ENCODE results near the gene RPSA.
"Not testable (repeated sequence)": the region's sequence is repeated elsewhere in the genome, so short reads cannot be mapped to it uniquely, and the experiment has no call there.

The RPSA gene

DNA sequence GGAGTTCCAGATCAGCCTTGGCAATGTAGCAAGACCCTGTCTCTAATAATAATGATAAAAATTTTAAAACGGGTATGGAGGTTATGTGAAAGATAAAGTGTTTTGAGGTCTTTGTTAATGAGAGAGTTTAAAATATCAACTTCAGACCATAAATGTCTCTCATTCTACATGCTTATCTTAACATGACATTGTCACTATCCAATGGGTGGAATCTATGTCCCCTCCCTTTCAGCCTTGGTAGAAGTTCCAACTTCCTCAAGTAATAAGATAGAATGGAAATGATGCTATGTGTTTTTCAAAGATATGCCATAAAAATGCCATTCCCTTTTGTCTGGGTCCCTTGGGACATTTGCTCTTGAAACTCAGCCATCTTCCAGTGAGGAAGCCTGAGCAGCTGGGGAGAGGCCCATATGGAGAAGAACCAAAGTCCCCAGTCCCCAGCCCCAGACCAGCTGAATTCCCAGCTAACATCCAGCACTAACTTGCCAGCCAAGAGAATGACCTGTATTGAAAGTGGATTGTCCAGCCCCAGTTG lies 17.0 kb downstream of the RPSA start:
- no peak for FAIRE-seq

DNA sequence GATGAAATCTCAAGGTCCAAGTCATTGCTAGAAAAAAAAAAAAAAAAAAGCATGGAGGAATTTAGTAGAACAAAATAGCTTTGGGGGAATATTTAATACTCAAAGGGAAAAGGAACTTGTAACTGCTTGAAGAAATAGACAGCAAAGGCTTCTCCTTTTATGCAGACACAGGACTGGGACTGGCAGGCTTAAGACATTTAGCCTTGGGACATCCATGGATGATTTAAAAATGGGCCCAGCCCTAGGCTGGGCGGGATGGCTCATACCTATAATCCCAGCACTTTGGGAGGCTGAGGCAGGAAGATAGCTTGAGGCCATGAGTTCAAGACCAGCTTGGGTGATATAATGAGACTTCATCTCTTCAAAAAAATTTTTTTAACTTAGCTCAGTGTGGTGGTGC lies 19.8 kb downstream of the RPSA start:
- FAIRE-seq, result no peak

GRCh38 chr3:39427506-39427905 lies 21.0 kb downstream of the RPSA start:
- FAIRE-seq, result no peak

DNA sequence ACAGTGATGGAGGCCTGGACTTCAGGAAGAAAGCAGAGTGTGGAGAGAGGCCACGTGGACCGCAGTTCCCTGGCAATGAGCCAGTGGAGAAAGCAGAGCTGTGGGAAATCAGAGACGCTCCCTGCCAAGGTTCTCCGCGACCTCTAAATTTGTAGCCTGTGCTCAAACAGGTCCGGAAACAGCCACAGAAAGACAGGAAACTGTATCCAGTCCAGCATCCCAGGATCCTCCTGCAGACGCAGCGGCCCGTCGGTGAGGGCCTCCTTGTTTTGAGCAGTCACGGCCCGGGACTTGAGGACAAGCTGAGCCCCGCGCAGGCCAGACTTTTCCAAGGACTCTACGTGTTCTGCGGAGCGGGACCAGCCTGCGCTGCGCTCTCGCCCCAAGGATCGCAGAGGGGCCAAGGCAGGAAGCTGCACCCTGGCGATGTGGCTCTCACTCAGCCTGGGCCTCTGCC lies 22.3 kb downstream of the RPSA start:
- no peak for FAIRE-seq

DNA sequence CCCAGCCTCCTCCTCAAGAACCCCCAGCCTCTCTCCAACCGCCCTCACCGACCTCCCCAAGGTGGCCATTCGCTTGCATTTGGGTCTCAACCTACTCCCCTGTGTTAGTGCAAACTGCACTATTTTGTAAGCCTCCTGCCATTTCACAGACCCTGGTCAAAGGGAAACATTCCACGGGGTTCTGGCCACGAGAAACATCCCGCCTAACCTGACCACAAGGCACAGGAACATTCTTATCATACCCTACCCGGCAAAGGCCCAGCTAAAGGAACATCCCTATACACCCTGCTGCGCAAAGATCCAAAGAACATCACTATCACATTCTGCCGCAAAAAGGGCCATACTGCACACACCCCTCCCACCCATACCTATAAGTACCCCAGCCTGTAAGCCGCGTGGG lies 22.9 kb downstream of the RPSA start:
- no peak for FAIRE-seq

GRCh38 chr3:39432342-39432741 lies 25.8 kb downstream of the RPSA start:
- FAIRE-seq, result no peak

DNA sequence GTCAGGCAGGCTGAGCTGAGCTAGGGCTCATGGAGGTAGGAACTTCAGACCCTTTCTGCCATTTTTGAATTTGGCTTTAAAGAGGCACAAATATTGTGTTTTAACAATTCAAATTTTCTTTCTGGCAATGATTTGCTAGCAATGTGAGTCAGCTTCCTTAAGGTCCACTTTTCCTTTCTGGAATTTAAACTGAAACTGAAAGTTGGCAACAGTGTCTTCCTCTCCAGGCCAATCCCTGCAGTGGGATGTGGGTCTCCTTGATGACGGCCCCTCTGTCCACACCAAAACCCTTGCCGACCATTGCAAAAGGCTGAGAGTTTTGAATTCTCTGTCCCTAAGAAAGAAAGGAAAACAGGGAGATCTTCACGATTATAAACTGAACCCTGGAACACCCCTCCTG lies 27.1 kb downstream of the RPSA start:
- FAIRE-seq, result no peak

GRCh38 chr3:39434574-39434973 lies 28.1 kb downstream of the RPSA start:
- FAIRE-seq, result no peak

- FAIRE-seq, result no peak
Measured at GRCh38 chr3:39435006-39435748, 28.7 kb downstream of the RPSA start.

- FAIRE-seq, result no peak
Measured at GRCh38 chr3:39438880-39439279, 32.4 kb downstream of the RPSA start.

DNA sequence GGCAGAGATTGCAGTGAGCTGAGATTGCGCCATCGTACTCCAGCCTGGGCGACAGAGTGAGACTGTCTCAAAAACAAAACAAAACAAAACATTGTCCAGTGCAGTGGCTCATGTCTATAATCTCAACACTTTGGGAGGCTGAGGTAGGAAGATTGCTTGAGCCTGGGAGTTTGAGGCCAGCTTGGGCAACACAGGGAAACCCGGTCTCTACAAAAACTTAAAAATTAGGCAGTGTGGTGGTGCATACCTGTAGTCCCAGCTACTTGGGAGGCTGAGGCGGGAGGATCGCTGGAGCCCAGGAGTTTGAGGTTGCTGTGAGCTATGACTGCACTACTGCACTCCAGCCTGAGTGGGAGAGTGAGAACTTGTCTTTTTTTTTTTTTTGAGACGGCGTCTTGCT lies 33.8 kb downstream of the RPSA start:
- FAIRE-seq, result no peak

DNA sequence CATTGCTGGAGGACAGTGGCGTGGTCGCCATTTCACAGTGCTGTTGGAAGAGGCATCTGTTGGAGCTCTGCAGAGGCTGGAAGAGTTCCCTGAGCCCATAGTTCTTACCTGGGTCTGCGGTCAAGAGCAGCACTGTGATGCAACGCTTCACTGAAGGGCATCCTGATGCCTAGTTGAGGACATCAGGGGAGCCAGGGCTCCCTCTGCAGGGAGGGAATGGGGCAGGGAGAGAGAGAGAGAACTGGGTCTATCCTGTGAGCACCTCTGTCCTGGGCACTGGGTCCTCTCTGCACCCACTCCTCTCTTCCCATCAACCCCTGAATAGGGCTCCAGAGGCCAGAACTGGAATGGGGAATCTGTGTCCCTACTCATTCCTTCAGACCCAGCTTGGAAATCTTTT lies 37.0 kb downstream of the RPSA start:
- FAIRE-seq, result no peak

GRCh38 chr3:39445927-39446326 lies 39.4 kb downstream of the RPSA start:
- no peak for FAIRE-seq

DNA sequence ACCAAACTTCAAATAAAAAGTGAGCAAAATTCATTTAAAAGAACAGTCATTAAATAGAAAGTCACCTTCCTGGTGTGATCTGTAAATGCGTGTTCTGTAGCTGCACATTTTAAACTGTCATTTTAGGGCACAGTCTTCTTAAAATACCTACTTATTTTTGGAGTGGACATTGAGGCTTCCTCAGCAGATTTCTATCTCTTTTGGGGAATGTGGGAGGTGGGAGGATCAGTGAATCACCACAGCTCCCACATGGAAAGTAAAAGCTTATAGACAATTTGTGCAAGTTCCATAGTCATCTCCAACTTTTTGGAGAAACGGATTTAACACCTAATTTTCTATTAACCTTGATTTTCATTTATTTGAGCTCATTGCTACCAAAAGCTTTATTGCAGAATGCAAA lies 39.9 kb downstream of the RPSA start:
- FAIRE-seq, result no peak

DNA sequence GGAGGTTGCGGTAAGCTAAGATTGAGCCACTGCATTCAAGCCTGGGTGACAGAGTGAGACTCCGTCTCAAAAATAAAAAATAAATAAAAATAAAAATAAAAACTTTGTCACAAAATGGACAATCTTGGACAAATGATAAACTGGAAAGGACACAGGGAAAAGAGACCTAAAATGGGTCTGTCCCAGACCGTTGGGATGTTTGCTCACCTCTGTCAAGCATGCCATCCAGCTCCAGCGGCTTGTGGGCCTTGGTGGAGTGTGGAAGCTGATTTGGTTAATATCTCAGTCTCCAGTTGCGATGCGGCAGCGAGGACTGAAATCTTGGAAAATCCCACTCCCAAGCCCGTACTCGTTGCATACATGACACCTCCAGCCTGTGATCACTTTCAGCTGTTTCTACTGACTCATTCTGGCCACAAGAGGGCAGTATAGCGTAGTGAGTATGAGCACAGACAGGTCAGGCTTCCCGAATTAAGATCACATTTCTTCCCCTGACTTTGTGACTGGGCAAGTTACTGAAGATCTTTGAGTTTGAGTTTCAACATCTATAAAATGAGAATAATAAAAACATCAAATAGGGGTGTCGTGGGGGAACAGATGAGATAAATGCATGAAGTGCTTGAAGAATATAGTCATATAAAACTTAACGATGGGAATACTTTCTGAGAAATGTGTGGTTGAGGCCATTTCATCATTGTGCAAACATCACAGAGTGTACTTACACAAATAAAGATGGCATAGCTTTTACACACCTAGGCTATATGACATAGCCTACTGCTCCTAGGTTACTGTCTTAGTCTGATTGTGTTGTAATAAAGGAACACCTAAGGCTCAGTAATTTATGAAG lies 41.3 kb downstream of the RPSA start:
- FAIRE-seq, result peak; percentile 94

DNA sequence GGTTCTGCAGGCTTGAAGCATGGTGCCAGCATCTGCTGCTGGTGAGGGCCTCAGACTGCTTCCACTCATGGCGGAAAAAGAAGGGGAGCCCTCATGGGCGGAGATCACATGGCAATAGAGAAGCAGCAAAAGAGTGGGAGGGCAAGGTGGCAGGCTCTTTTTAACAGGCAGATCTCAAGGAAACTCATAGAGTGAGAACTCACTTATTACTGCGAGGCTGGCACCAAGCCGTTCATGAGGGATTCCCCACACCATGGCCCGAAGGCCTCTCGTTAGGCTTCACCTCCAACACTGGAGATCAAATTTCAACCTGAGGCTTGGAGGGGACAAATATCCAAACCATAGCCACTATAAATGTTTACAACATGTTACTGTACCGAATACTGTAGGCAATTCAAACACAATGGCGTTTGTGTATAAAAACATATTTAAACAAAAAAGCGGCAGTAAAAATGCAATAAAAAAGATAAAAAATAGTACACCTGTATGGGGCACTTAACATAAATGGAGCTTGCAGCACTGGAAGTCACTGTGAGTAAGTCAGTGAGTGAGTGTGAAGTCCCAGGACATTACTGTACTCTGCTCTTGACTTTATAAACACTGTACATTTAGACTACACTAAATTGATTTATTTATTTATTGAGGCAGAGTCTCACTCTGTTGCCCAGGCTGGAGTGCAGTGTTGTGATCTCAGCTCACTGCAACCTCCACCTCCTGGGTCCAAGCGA lies 42.1 kb downstream of the RPSA start:
- no peak for FAIRE-seq

GRCh38 chr3:39449796-39450195 lies 43.3 kb downstream of the RPSA start:
- no peak for FAIRE-seq

DNA sequence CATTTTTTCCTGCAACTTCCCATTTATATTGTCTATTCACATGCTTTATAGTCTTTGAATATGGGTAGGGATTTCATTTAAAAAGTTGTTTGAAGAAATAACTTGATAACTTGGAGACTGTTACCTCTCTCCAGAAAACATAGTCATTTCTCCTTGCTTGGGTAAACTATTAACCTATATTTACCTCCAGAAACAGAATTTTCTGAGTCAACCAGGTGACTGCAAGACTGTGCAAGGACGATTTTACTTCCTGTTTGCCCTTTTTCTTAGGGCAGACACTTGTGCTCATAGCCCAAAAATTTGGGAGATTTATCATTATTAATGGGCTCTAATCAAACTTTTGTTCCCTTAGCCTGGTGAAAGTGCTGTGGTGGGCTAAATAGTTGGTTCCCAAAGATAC lies 46.6 kb downstream of the RPSA start:
- no peak for FAIRE-seq

GRCh38 chr3:39453872-39454271 lies 47.4 kb downstream of the RPSA start:
- not testable (repeated sequence) for FAIRE-seq

DNA sequence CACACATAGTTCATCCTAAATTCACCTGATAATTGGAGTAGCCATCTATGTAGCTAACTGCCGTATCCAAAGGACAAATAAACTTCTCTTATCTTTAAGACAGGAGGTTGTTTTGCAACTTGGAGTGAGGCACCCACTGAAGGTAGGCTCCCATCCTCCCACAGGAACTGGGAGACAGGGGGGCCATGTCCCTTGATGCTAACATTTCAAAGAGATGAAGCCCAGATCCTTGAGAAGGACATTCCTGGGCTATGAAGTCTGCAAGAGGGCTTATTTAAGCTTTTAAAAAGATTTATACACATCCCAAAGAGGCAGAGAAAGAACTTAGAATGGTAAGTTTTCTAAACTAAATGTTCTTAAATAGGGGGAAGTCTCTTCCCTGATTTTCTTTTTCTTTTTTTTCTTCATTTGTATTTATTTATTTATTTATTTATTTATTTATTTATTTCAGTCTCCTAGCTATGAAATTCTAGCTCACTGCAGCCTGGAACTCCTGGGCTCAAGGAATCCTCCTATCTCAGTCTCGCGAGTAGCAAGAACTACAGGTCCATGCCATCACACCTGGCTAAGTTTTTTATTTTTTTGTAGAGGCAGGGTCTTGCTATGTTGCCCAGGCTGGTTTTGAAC lies 48.2 kb downstream of the RPSA start:
- FAIRE-seq, result no peak

- no peak for FAIRE-seq
Measured at GRCh38 chr3:39456159-39456558, 49.6 kb downstream of the RPSA start.

DNA sequence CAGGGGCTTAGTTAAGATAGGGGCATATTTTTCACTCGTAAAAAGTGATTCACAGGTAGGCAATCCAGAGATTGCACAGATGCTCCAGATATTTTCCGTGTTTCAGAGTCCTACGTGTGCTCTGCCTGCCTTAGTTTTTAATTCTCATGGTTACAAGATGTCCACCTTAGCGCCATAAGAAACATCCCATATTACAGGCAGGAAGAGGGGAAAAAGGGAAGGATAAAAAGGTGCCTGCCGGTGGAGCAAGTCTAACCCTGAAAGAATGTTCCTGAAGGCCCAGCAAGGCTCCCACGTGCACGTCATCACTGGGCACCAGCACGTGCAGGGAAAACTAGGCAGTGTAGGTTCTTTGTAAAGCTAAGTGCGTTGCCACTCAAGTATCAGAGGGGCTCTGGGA lies 50.8 kb downstream of the RPSA start:
- FAIRE-seq, result no peak

GRCh38 chr3:39458579-39458978 lies 52.1 kb downstream of the RPSA start:
- not testable (repeated sequence) for FAIRE-seq
